Mucosa of descending colon (tissue), 3 donors: ENCODE results near the gene MLANA. TPM values are rescaled to one million over a fixed set of nuclear protein-coding genes. Genes with fewer than 3 reads are reported as not detected.

ENCODE experiments used
- ATAC-seq: fragments of 200-7000 bp; cut with Tn5 transposase; one replicate; pipeline ENCODE4 v1.9.1; 2020; ENCODE audit warnings: mild to moderate bottlenecking, moderate library complexity
- DNase-seq, 3 donors: peaks; one replicate each; pipeline ENCODE4 v3.0.0-alpha.2; 2020
- H3K36me3 ChIP-seq: fragments of 200-600 bp; one replicate; pipeline ENCODE4 v1.8.0; 2021; ENCODE audit warnings: low read depth, mild to moderate bottlenecking
- H3K4me1 ChIP-seq: fragments of 200-600 bp; one replicate; pipeline ENCODE4 v1.8.0; 2021; ENCODE audit warnings: low read depth, mild to moderate bottlenecking
- H3K4me3 ChIP-seq: fragments of 200-600 bp; one replicate; pipeline ENCODE4 v1.8.0; 2021; ENCODE audit warnings: mild to moderate bottlenecking
- H3K9me3 ChIP-seq: fragments of 200-600 bp; one replicate; pipeline ENCODE4 v1.8.0; 2021; ENCODE audit warnings: mild to moderate bottlenecking
- CTCF ChIP-seq: fragments of 200-600 bp; IDR thresholded peaks from one replicate; pipeline ENCODE4 v1.8.0; 2022; ENCODE audit warnings: antibody characterized with exemption, mild to moderate bottlenecking
- intact Hi-C, 2 donors: fragments of 100-400 bp; cut with DNase I in 1 of 2; cut with micrococcal nuclease in 1 of 2; formaldehyde crosslinking; loops; one replicate each; pipeline versions ENCODE4 v1.11.0 to v1.11.1; 2022; cut with DNase I, micrococcal nuclease
- total RNA-seq, 3 donors: library from RNA; stranded (reverse); fragmentation: NEBNext Ultra II Directional in 2 of 3; extraction: Animal tissue kit (Norgen Biotek cat#: 25700) in 2 of 3; gene quantifications; one replicate each; pipeline versions ENCODE4 v1.2.1 to v1.2.4, GENCODE V29; 2021 to 2023
- donor health status: DM: no; HTN: no; CAD: no; lungs with moderate emphysema.
- donor health status: DM: no; HTN: no; CAD: no.
- donor health status: DM: no; HTN: yes; CAD: no.

The MLANA gene
- total RNA-seq, 3 donors from 2014 or later, result not detected

- H3K9me3 ChIP-seq, result no peaks in the 10 kb centered on the region
- intact Hi-C loops, result loop anchor here in 1 of 2 donors (10.0 kb wide), 1 partner anchor 152 kb away; no protein-coding TSS in a partner anchor
- no peak overlapping the region for H3K4me3 ChIP-seq
- no peaks in the 10 kb centered on the region for H3K36me3 ChIP-seq
- DNase-seq (no peak), ATAC-seq (no peak)
- TF ChIP-seq CTCF, result no peak
- H3K4me1 ChIP-seq, result no peaks in the 10 kb centered on the region
These were observed 1.9 kb downstream of the MLANA start for GRCh38 chr9:5892456-5893133.

GRCh38 chr9:5893134-5893505 lies 2.4 kb downstream of the MLANA start:
- Histone ChIP-seq H3K4me3 (no peak overlapping the region), H3K4me1 (no peaks in the 10 kb centered on the region), H3K9me3 (no peaks in the 10 kb centered on the region), H3K36me3 (no peaks in the 10 kb centered on the region)
- intact Hi-C loops, result loop anchor here in 1 of 2 donors (10.0 kb wide), 1 partner anchor 152 kb away; no protein-coding TSS in a partner anchor
- DNase-seq (no peak), ATAC-seq (no peak)
- no peak for TF ChIP-seq CTCF

GRCh38 chr9:5893591-5894236 lies 3.0 kb downstream of the MLANA start:
- no peaks in the 10 kb centered on the region for H3K36me3 ChIP-seq
- intact Hi-C loops, result loop anchor here in 1 of 2 donors (10.0 kb wide), 1 partner anchor 151 kb away; no protein-coding TSS in a partner anchor
- no peak for ATAC-seq
- no peaks in the 10 kb centered on the region for H3K4me1 ChIP-seq
- no peaks in the 10 kb centered on the region for H3K9me3 ChIP-seq
- no peak overlapping the region for H3K4me3 ChIP-seq
- DNase-seq, result no peak
- no peak for TF ChIP-seq CTCF

GRCh38 chr9:5894237-5894959 lies 3.7 kb downstream of the MLANA start:
- TF ChIP-seq CTCF, result no peak
- Histone ChIP-seq H3K4me3 (no peak overlapping the region), H3K9me3 (no peaks in the 10 kb centered on the region), H3K36me3 (no peaks in the 10 kb centered on the region), H3K4me1 (no peaks in the 10 kb centered on the region)
- intact Hi-C loops, result loop anchor here in 1 of 2 donors (10.0 kb wide), 1 partner anchor 150 kb away; no protein-coding TSS in a partner anchor
- DNase-seq (no peak), ATAC-seq (no peak)

GRCh38 chr9:5895782-5896181 lies 5.1 kb downstream of the MLANA start:
- ATAC-seq (no peak), DNase-seq (no peak)
- no peaks in the 10 kb centered on the region for H3K9me3 ChIP-seq
- H3K4me3 ChIP-seq, result no peak overlapping the region
- intact Hi-C loops, result loop anchor here in 1 of 2 donors (10.0 kb wide), 1 partner anchor 149 kb away; no protein-coding TSS in a partner anchor
- H3K36me3 ChIP-seq, result no peaks in the 10 kb centered on the region
- H3K4me1 ChIP-seq, result no peaks in the 10 kb centered on the region
- no peak for TF ChIP-seq CTCF
